ENCODE results near the gene TMEM170A.

The TMEM170A gene

DNA sequence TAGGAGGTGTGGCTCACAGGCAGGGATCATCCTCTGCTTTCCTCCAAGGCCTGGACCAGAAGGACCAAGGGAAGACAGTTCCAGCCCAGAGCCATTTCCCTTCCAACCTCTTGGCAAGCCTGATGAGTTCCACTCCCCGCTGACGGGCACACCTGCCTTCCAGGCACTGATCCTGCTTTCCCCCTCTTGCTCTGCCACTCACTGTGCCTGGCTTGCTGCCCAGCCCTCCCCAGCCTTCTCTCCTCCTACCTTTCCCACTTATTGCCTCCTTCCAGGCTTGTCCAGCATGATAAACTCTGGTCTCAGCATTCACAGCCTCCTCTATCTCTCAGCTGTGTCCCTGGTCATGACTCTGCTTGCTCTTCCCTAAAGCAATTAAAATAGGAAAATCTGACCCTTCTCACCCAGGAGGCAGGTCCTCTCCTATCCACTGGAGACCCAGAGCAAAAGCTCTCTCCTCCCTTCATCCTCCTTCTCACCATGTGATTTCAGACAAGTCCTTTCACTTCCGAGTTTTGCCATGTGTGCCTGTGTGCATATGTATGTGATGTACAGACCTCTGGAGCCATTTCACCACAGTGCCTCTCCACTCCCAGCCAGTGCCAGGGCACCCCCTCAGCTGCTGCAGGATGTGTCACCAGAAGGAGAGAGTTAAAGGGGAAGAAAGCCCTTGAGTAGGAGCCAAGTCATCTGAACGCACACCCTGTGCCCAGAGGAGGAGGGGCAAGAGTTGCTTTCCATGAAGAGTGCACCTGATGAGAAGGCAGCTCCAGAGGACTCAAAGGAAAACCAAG is 13.4 kb upstream of the TMEM170A start:
- DNase-seq: no peak
- TF ChIP-seq, protein P1, sequence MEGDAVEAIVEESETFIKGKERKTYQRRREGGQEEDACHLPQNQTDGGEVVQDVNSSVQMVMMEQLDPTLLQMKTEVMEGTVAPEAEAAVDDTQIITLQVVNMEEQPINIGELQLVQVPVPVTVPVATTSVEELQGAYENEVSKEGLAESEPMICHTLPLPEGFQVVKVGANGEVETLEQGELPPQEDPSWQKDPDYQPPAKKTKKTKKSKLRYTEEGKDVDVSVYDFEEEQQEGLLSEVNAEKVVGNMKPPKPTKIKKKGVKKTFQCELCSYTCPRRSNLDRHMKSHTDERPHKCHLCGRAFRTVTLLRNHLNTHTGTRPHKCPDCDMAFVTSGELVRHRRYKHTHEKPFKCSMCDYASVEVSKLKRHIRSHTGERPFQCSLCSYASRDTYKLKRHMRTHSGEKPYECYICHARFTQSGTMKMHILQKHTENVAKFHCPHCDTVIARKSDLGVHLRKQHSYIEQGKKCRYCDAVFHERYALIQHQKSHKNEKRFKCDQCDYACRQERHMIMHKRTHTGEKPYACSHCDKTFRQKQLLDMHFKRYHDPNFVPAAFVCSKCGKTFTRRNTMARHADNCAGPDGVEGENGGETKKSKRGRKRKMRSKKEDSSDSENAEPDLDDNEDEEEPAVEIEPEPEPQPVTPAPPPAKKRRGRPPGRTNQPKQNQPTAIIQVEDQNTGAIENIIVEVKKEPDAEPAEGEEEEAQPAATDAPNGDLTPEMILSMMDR (IDR thresholded peaks at IDR 0.05; ENCODE audit: low read depth, low read length): no peak
- Histone ChIP-seq H3K9me3 (ENCODE audit: severe bottlenecking) (no peaks in the 10 kb centered on the region), H3K27ac (no peak overlapping the region), H3K27me3 (ENCODE audit: insufficient read depth, low read depth, severe bottlenecking) (no peaks in the 10 kb centered on the region), H3K4me3 (ENCODE audit: low read depth, low read length) (no peak overlapping the region), H3K36me3 (no peaks in the 10 kb centered on the region)

DNA sequence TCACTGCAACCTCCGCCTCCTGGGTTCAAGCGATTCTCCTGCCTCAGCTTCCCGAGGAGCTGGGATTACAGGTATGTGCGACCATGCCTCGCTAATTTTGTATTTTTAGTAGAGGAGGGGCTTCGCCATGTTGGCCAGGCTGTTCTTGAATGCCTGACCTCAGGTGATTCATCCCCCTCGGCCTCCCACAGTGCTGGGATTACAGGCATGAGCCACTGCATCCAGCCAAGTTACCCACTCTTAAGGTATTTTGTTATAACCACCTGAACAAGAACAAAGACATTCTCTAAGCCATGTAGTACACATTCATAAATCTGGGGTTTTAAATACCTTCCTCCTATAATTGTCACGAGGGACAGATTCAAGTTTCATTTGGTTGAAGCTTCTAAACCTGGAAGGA is 12.3 kb upstream of the TMEM170A start:
- H3K36me3 ChIP-seq: no peaks in the 10 kb centered on the region
- H3K9me3 ChIP-seq (ENCODE audit: severe bottlenecking): no peaks in the 10 kb centered on the region
- no peak overlapping the region for H3K27ac ChIP-seq
- no peak for DNase-seq
- TF ChIP-seq, protein P1 (IDR thresholded peaks at IDR 0.05; ENCODE audit: low read depth, low read length): no peak
- no peaks in the 10 kb centered on the region for H3K27me3 ChIP-seq (ENCODE audit: insufficient read depth, low read depth, severe bottlenecking)
- no peak overlapping the region for H3K4me3 ChIP-seq (ENCODE audit: low read depth, low read length)

DNA sequence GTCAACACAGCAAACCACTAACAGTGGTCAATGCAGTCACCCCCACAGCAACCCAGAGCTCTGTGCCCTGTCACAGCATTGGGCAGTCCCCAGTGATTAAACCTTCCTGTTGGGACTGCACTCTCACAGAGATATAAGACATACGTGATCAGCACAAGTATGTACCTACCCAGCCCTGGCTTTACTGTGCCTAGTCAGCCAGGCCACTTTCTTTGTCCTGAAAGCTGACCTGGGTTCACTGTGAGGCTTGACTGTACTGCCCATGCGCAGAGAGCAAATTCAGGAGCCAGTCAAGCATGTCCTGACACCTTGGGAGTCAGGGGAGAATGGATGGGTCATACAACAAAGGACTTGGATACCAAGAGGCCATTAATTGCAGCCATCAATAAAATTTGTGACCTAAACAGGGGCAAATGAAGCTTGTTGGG is 10.9 kb upstream of the TMEM170A start:
- Histone ChIP-seq H3K9me3 (ENCODE audit: severe bottlenecking) (no peaks in the 10 kb centered on the region), H3K4me3 (ENCODE audit: low read depth, low read length) (no peak overlapping the region), H3K27ac (no peak overlapping the region), H3K36me3 (no peaks in the 10 kb centered on the region), H3K27me3 (ENCODE audit: insufficient read depth, low read depth, severe bottlenecking) (no peaks in the 10 kb centered on the region)
- TF ChIP-seq, protein P1 (IDR thresholded peaks at IDR 0.05; ENCODE audit: low read depth, low read length): no peak
- no peak for DNase-seq

DNA sequence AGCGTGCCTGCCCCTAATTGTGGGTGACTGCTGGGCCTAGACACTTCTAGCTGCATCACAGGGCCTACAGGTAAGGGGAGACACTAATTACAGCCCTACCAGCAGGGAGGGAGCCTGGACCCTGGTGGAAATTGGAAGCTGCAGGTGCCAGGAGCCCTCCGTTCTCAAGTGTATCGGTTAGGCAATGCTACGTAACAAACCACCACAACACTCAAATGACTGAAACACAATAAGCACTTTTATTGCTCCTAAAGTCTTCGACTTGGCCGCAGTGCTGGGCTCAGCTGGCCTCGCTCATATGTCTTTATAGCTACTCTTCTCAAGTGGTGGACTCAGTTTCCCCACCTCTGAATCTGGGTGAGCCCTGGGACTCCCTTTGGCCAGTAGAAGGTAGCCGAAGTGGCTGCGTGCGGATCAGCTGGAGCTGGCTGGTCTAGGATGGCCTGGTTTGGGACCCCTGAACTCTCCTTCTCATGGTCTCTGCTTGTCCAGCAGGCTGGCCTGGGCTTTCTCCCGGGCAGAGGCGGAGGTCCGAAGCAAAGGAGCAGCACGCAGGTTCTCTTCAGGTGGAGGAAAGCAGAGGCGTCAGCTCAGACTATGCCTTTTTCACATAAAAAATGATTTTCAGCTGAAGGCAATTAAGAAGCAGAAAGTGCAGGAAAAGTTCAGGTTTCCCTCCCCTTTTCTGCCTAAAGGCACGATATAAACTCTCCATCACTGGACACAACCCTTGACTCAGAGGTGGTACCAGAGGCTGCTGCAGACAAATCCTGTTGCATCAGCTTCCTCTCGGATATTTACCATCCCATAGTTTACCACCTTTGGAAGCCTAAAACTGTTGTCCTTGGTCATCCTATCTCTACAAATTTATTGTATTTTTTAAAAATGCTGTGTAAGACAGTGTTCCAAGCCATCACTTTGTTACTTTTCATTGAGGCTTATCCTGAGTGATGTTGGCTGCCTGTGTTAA is 8.7 kb upstream of the TMEM170A start:
- no peak for DNase-seq
- no peaks in the 10 kb centered on the region for H3K9me3 ChIP-seq (ENCODE audit: severe bottlenecking)
- TF ChIP-seq, protein P1 (IDR thresholded peaks at IDR 0.05; ENCODE audit: low read depth, low read length): no peak
- no peak overlapping the region for H3K4me3 ChIP-seq (ENCODE audit: low read depth, low read length)
- H3K27ac ChIP-seq: no peak overlapping the region
- H3K27me3 ChIP-seq (ENCODE audit: insufficient read depth, low read depth, severe bottlenecking): no peaks in the 10 kb centered on the region
- no peaks in the 10 kb centered on the region for H3K36me3 ChIP-seq

DNA sequence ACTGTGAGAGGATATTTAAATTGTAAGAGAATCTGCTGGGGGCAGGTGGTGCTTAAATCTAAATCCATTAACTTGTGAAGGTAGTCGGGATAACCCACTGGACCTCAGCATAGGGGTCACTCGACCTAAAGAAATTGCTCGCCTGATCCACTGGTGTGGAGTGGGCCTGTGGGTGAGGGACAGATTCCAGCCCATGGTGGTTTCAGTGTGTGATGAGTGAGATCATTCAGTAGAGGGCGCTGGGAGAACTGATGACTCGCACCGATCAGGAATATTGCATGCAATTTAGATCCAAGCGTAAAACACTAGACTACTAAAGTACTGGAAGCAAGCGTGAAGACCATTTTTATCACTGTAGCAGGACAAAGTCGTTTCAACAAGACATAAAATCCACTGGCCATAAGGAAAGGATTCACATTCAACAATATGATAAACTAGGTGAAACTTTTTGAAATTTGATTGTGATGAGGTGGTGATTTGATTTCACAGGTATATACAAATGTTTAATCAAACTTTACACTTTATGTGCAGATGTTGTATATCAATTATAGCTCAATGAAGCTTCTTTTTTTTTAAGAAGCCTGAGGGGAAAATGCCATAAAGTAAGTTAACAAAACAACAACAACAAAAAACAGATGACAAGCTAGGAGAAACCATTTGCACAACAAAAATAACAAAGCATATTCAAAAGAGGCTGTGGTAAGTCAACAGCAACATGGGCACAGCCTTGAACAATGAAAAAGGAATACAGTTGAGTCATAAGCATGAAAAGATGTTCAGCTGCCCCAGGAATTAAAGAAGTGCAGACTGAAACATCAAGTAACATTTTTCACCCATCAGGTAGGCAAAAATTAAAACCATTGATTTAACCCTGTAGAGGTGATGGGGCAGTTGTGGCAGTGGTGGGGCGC is 7.5 kb upstream of the TMEM170A start:
- no peaks in the 10 kb centered on the region for H3K27me3 ChIP-seq (ENCODE audit: insufficient read depth, low read depth, severe bottlenecking)
- H3K27ac ChIP-seq: no peak overlapping the region
- DNase-seq: peak; percentile 69
- H3K9me3 ChIP-seq (ENCODE audit: severe bottlenecking): no peaks in the 10 kb centered on the region
- TF ChIP-seq, protein P1 (IDR thresholded peaks at IDR 0.05; ENCODE audit: low read depth, low read length): peak; percentile 78
- no peak overlapping the region for H3K4me3 ChIP-seq (ENCODE audit: low read depth, low read length)
- no peaks in the 10 kb centered on the region for H3K36me3 ChIP-seq
